NCI-H2029 (cell line): ENCODE measurements around the gene TSPAN32.
"Not testable (repeated sequence)": the region's sequence is repeated elsewhere in the genome, so short reads cannot be mapped to it uniquely, and the experiment has no call there.

Experiments
- DNase-seq: peaks from one replicate; lab custom pipeline; 2025; lab: John Stamatoyannopoulos, UW

The TSPAN32 gene

GRCh38 chr11:2342981-2343380 lies 41.2 kb downstream of the TSPAN32 start:
- DNase-seq: no peak

- DNase-seq: no peak
Measured at GRCh38 chr11:2343502-2343901, 41.7 kb downstream of the TSPAN32 start.

- DNase-seq: no peak
Measured at GRCh38 chr11:2345050-2345449, 43.2 kb downstream of the TSPAN32 start.

- DNase-seq: no peak
Measured at GRCh38 chr11:2346014-2346413, 44.2 kb downstream of the TSPAN32 start.

- no peak for DNase-seq
Measured at GRCh38 chr11:2346586-2347307, 44.9 kb downstream of the TSPAN32 start.

- no peak for DNase-seq
Measured at GRCh38 chr11:2347308-2347830, 45.6 kb downstream of the TSPAN32 start.

GRCh38 chr11:2348986-2349385 lies 47.2 kb downstream of the TSPAN32 start:
- DNase-seq: no peak

GRCh38 chr11:2351701-2352100 lies 49.9 kb downstream of the TSPAN32 start:
- DNase-seq: no peak

GRCh38 chr11:2352420-2352819 lies 50.6 kb downstream of the TSPAN32 start:
- DNase-seq: no peak

GRCh38 chr11:2355000-2355644 lies 53.3 kb downstream of the TSPAN32 start:
- no peak for DNase-seq

- DNase-seq: no peak
Measured at GRCh38 chr11:2357246-2357645, 55.4 kb downstream of the TSPAN32 start.

GRCh38 chr11:2357651-2358050 lies 55.8 kb downstream of the TSPAN32 start:
- not testable (repeated sequence) for DNase-seq

- no peak for DNase-seq
Measured at GRCh38 chr11:2358754-2359442, 57.1 kb downstream of the TSPAN32 start.

GRCh38 chr11:2359557-2359956 lies 57.7 kb downstream of the TSPAN32 start:
- DNase-seq: no peak

GRCh38 chr11:2360081-2360642 lies 58.3 kb downstream of the TSPAN32 start:
- no peak for DNase-seq

GRCh38 chr11:2361565-2361964 lies 59.8 kb downstream of the TSPAN32 start:
- no peak for DNase-seq

- no peak for DNase-seq
Measured at GRCh38 chr11:2362414-2362813, 60.6 kb downstream of the TSPAN32 start.

- DNase-seq: no peak
Measured at GRCh38 chr11:2363130-2363529, 61.3 kb downstream of the TSPAN32 start.

- no peak for DNase-seq
Measured at GRCh38 chr11:2363577-2364370, 62.0 kb downstream of the TSPAN32 start.

- DNase-seq: not testable (repeated sequence)
Measured at GRCh38 chr11:2364386-2364785, 62.6 kb downstream of the TSPAN32 start.

GRCh38 chr11:2365571-2366210 lies 63.9 kb downstream of the TSPAN32 start:
- DNase-seq: no peak
